ENCODE data around the gene DPP7. TPM values are rescaled to one million over a fixed set of nuclear protein-coding genes. Genes with fewer than 3 reads are reported as not detected.

The DPP7 gene
- total and polyA plus RNA-seq, 2 of the 4 experiments (the other 2 are of a cell fraction) = 14.9 to 76.4 TPM

- peaks cover 16% of the 10 kb centered on the region for H3K9me1 ChIP-seq (ENCODE audit: insufficient read depth, low read length)
- peaks cover 8% of the 10 kb centered on the region; the same call in 1 of the 2 replicates for H4K20me1 ChIP-seq (ENCODE audit: insufficient read depth, low read length)
- dilution Hi-C loops (cut with HindIII; ENCODE audit: low sequenced_read_pairs, unreplicated experiment) = no loop called here
- ChIA-PET POLR2A (ENCODE audit: unreplicated experiment) (interaction anchor here (0.7 to 1.3 kb wide), 2 partner anchors 76 to 112 kb away, joined by 3 to 4 read pairs; partner anchors contain the start of gene TUBB4B), CTCF (interaction anchor here (1.0 kb wide), 1 partner anchor 29 kb away, joined by 3 read pairs; no protein-coding TSS in a partner anchor)
- H2BK20ac ChIP-seq (ENCODE audit: low read depth, low read length) = no peak overlapping the region
- H3K9me3 ChIP-seq (ENCODE audit: control insufficient read depth, insufficient read depth, low read length) = peaks cover 4% of the 10 kb centered on the region; the same call in 1 of the 2 replicates
- H3K56ac ChIP-seq (ENCODE audit: extremely low read depth, insufficient read depth, low read length) = peak overlapping the region; percentile 71; the same call in 1 of the 2 replicates
- in situ Hi-C loops (cut with MboI; ENCODE audit: low sequenced_read_pairs) = no loop called here
- peak overlapping the region; percentile 96 for H2AK9ac ChIP-seq (replicated peaks; ENCODE audit: low read depth, low read length, poor library complexity)
- peak overlapping the region; percentile 77 to 96; a peak in 2 of 4 replicates for H4K8ac ChIP-seq (ENCODE audit: low read depth in 2 of 2, low read length in 2 of 2)
- H3K79me1 ChIP-seq (ENCODE audit: low read depth in 1 of 2, low read length in 2 of 2) = peaks cover 13 to 39% of the 10 kb centered on the region in 2 experiments
- H3K27me3 ChIP-seq (ENCODE audit: control insufficient read depth, insufficient read depth, low read length) = no peaks in the 10 kb centered on the region
- H3K27ac ChIP-seq (ENCODE audit: insufficient read depth, low read length) = peak overlapping the region; percentile 74; the same call in 1 of the 2 replicates
- H3K18ac ChIP-seq (ENCODE audit: low read depth, low read length) = no peak overlapping the region
- 34% methylated on average over 18 of the region's 37 CpGs; no CpG with 5 or more reads in 1 of the 2 experiments for WGBS, 2 experiments (ENCODE audit: extremely low coverage in 2 of 2, insufficient read length in 1 of 2)
- ATAC-seq (ENCODE audit: low read depth) = no peak; the same call in 1 of the 2 replicates
- H2BK15ac ChIP-seq (ENCODE audit: low read depth, low read length) = no peak overlapping the region
- intact Hi-C loops (cut with micrococcal nuclease) = no loop called here
- H3K23ac ChIP-seq (ENCODE audit: low read depth, low read length) = peak overlapping the region; percentile 54
- peak; percentile 25 for DNase-seq
- H2AFZ ChIP-seq (replicated peaks; ENCODE audit: low read length, poor library complexity) = peak overlapping the region; percentile 99
- H3K4me2 ChIP-seq (ENCODE audit: low read depth, low read length) = peak overlapping the region; percentile 86
- H3K4me3 ChIP-seq (ENCODE audit: insufficient read depth, low read depth, low read length) = peak overlapping the region; percentile 76
- H2AK5ac ChIP-seq (ENCODE audit: low read depth, low read length) = peak overlapping the region; percentile 80
- H3K4ac ChIP-seq (ENCODE audit: low read depth, low read length) = peak overlapping the region; percentile 93
- peak overlapping the region; percentile 90 for H3K9ac ChIP-seq (ENCODE audit: low read depth, low read length)
- peak; percentile 19; the same call in 1 of the 2 replicates for TF ChIP-seq MXI1 (IDR thresholded peaks at IDR 0.05; ENCODE audit: borderline replicate concordance, low read depth, low read length)
- TF ChIP-seq USF2 (IDR thresholded peaks at IDR 0.05; ENCODE audit: low read depth, low read length) = no peak
- H4K5ac ChIP-seq (ENCODE audit: low read depth, low read length) = peak overlapping the region; percentile 14; the same call in 1 of the 2 replicates
- H3K36me3 ChIP-seq (ENCODE audit: control insufficient read depth, insufficient read depth, low read length) = no peaks in the 10 kb centered on the region
- no peak overlapping the region for H2BK120ac ChIP-seq (ENCODE audit: low read depth, low read length)
- H3K14ac ChIP-seq (replicated peaks; ENCODE audit: low read depth, low read length) = peak overlapping the region; percentile 53; the same call in 1 of the 2 replicates
- peaks cover 12% of the 10 kb centered on the region; the same call in 1 of the 2 replicates for H3K4me1 ChIP-seq (ENCODE audit: control insufficient read depth, insufficient read depth, low read length)
- H4K91ac ChIP-seq (ENCODE audit: insufficient read depth, low read depth, low read length) = peak overlapping the region; percentile 85; the same call in 1 of the 2 replicates
- BruUV-seq (replicated peaks) = TSS peak; percentile 28
- no peak overlapping the region for H2BK5ac ChIP-seq (ENCODE audit: low read depth, low read length, poor library complexity, severe bottlenecking)
These were observed 14.4 kb upstream of the DPP7 start for GRCh38 chr9:137128862-137129455.

Data from IMR-90 (cell line).